ENCODE data around the gene BCHE.

- TF ChIP-seq CTCF (IDR thresholded peaks at IDR 0.05) (no peak), EP300 (IDR thresholded peaks at IDR 0.05) (no peak), POLR2A (IDR thresholded peaks at IDR 0.05) (no peak), POLR2AphosphoS5 (IDR thresholded peaks at IDR 0.05) (no peak)
Measured at GRCh38 chr3:165884518-165884917, 47.3 kb upstream of the BCHE start.
